GM19023 (cell line): ENCODE measurements around the gene TBC1D25.

ENCODE experiments used
- ATAC-seq: cut with Tn5 transposase; IDR thresholded peaks from one replicate; pipeline ENCODE4 v1.9.1; 2021; ENCODE audit warnings: mild to moderate bottlenecking, moderate library complexity; ENCODE audit not compliant: unreplicated experiment

The TBC1D25 gene

GRCh38 chrX:48559636-48560035 is 20.1 kb downstream of the TBC1D25 start:
- ATAC-seq = no peak

DNA sequence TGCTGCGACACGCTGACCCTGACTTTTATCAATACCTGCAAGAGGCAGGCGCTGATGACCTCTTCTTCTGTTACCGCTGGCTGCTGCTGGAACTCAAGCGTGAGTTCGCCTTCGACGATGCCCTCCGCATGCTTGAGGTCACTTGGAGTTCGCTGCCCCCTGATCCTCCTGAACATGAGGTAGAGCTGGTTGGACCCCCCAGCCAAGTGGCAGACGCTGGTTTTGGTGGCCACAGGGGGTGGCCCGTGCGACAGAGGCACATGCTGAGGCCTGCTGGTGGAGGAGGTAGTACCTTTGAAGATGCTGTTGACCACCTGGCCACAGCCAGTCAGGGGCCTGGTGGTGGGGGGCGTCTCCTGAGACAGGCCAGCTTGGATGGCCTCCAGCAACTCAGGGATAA is 20.5 kb downstream of the TBC1D25 start:
- no peak for ATAC-seq

GRCh38 chrX:48560681-48561080 is 21.2 kb downstream of the TBC1D25 start:
- no peak for ATAC-seq

DNA sequence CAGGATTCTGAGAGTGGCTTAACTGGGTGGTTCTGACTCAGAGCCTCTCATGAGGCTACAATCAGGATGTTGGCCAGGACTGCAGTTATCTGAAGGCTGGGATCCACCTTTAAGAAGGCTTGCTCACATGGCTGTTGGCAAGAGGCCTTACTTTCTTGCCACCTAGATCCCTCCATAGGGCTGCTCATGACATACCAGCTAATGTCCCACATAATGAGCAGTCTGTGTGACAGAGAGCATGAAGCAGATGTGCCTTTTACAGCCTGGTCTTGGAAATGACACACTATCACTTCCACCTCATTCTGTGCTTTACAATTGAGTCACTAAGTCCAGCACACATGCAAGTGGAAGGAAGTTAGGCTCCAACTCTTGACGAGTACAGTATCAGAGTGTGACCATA is 30.4 kb downstream of the TBC1D25 start:
- ATAC-seq = no peak

GRCh38 chrX:48573690-48574269 is 34.3 kb downstream of the TBC1D25 start:
- no peak for ATAC-seq

DNA sequence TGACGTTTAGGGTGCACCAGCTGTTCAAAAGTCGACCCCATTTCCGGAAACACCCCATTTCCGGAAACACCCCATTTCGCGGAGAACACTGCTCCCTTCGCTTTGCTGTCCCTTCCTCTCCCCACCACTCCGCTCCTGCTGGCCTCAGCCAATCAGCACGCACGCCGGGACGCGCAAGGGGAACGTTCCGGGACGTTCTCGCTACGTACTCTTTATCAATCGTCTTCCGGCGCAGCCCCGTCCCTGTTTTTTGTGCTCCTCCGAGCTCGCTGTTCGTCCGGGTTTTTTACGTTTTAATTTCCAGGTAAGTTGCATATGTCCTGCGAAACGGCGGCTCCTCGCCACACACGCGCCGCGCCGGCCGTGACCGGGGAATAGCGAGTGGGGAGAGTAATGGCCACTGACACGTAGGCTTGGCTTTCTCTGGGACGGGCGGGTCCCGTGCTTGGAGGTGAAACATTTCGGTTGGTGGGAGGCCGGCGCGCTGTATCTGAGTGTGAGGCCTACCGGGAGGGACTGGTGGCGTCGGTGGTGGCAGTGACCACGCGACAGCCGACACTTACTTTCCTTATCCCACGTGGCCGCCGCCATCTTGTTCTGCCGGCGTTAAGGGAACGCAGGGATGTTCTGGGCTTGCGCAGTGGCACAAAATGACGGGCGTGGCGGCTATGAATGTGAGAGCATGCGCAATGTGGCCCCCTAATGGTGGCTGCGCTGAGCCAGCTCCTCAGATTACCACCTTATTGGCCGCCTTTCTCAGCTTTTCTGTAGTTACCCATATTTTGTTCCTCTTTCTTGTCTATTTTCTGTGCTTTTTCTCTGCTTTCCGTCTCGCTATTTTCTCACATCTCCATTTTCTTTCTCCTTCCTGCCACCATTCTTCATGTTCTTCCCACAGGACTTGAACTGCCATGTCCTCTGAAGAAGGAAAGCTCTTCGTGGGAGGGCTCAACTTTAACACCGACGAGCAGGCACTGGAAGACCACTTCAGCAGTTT is 35.1 kb downstream of the TBC1D25 start, which contains the start of gene RBM3:
TSS of gene RBM3 (plus strand) at position 215 of the 997 bp plus-strand sequence. CDS start at position 912, 697 bp downstream.
- ATAC-seq = peak; percentile 80

DNA sequence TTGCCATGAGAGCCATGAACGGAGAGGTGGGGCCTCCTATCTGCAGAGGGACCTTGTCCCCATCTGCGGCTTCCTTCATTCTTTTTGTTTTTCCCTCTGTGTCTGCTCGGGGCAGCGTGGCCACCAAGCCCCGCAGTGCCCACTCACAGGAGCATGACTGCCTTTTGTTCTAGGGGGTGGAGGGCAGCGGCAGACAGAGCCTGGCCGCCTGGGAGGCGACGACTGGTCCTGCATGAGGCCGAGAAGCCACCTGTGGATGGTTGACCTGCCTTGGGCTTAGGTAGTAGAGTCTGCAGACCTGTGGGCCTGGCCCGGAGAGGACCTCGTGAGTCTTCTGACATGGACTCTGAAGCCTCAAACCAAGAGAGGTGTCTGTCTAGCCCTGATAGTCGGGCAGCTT is 36.1 kb downstream of the TBC1D25 start:
- no peak for ATAC-seq

DNA sequence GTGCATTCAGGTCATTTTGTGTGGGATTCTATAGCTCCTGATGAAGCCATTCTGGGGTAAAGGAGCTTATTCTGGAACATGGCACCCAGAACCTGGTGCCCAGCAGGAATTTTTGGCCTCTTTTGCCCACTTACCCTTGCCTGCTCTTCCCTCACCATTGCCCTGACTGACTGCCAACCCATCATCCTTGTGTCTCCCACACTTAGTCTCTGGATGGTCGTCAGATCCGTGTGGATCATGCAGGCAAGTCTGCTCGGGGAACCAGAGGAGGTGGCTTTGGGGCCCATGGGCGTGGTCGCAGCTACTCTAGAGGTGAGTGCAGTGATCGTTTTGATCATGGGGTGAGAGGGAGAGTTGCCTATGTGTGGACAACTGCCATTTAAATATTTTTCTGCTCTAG is 36.6 kb downstream of the TBC1D25 start:
- no peak for ATAC-seq

DNA sequence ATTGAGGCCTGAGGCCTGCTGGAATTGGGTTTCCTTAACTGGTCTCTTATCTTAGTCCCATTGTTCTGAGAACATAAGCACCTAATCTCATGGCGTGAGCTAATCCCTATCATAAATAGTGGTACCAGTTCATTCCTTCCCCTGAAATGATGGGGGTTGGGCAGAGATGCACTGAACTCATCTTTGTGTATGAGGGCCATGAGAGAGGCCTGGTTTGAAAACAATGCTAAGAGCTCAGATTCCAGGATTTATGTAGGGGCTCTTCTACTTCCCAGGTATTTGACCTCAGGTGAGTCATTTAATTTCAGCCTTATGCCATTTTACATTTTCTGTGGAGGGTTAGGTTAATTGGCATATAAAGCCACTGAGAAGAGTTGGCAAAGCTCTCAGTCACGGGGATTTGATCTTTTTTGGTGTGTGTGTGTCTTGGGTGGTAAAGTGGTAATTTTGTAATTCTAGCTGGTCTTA is 39.2 kb downstream of the TBC1D25 start:
- ATAC-seq = no peak

GRCh38 chrX:48579259-48579658 is 39.7 kb downstream of the TBC1D25 start:
- ATAC-seq = no peak

GRCh38 chrX:48580662-48581061 is 41.1 kb downstream of the TBC1D25 start:
- ATAC-seq = no peak

GRCh38 chrX:48584698-48585097 is 45.2 kb downstream of the TBC1D25 start:
- ATAC-seq = no peak

GRCh38 chrX:48589482-48590162 is 50.1 kb downstream of the TBC1D25 start:
- no peak for ATAC-seq

- no peak for ATAC-seq
Measured at GRCh38 chrX:48590203-48591103, 50.9 kb downstream of the TBC1D25 start.

DNA sequence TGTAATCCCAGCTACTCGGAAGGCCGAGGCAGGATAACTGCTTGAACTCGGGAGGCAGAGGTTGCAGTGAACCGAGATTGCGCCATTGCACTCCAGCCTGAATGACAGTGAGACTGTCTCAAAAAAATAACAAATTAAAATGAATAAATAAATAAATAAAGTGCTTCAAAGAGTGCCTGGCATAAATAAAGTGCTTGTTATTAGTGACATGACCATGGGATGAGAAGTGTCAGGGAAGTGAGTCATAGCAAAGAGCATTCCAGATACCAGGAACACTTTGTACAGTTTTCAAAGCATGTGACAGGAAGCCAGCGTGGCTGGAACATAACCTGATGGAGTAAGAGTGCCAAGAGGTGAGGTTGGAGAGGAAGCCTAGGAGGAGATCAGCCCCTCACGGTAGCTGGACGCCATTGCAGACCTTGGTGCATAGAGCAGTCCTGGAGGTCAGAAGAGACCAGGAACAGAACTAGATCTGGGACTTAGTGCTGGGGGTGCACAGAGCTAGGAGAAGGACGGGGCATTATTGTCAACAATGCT is 51.8 kb downstream of the TBC1D25 start:
- no peak for ATAC-seq

GRCh38 chrX:48592971-48593370 is 53.5 kb downstream of the TBC1D25 start:
- ATAC-seq = no peak

- ATAC-seq = no peak
Measured at GRCh38 chrX:48595929-48596328, 56.4 kb downstream of the TBC1D25 start.

DNA sequence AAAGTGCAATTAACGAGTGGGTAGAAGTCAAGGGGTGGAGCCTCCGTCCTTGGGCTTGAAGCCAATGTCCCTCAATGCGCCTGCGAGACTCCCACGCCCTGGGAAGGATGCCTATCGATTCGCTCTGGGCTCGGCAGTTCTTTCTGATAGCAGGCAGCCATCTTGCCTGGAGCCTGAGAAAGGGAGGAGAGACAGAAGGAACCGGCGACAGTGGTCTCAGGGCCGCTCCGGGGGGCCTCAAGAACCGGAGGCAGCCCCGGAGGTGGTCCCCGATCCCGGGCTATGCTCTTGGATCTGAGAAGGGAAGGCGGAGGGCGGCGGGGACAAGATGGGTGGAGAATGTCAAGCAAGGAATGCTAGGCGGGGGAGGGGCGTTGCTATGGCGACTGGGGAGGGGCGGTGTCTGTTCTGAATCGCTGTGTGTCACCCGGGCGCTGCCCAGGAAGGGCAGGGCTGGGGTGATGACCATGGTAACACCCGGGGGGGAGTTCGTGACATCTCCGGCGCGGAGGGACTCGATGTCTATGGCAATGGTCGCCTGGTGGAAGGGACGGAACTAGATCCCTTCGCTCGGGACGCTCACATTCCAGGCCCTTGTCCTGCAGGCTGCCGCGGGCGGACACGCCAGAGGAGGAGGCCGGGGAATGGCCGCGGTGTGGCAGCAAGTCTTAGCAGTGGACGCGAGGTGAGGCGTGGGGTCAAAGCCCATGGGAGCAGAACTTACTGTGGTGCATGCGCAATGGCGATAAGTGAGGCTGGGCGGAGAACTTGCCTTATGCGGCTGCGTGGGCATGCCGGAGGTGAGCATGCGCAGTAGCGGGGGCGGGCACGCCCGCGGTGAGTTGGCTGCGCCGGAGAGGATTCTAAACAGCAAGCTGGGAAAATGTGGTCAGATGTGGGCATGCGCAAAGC is 58.1 kb downstream of the TBC1D25 start, which contains the start of gene WDR13:
TSS of gene WDR13 (plus strand) at position 140 of the 912 bp plus-strand sequence. CDS start at position 645, 505 bp downstream.
- peak; percentile 69 for ATAC-seq

- ATAC-seq = no peak
Measured at GRCh38 chrX:48598614-48599013, 59.1 kb downstream of the TBC1D25 start.
